ENCODE data around the gene TESMIN. TPM values are rescaled to one million over a fixed set of nuclear protein-coding genes. Genes with fewer than 3 reads are reported as not detected.
A peak's percentile ranks its signal among the peaks of the same experiment; 100 is the strongest.

Gene TESMIN
- total and polyA plus RNA-seq, 2 of the 4 experiments (the other 2 are of a cell fraction): 0.90 to 2.2 TPM

- Histone ChIP-seq H3K9me1 (ENCODE audit: insufficient read depth, low read length) (no peaks in the 10 kb centered on the region; the same call in 1 of the 2 replicates), H3K9ac (ENCODE audit: low read depth, low read length) (no peak overlapping the region), H2AFZ (replicated peaks; ENCODE audit: low read length, poor library complexity) (peak overlapping the region; percentile 15), H2BK15ac (ENCODE audit: low read depth, low read length) (no peak overlapping the region), H2BK120ac (ENCODE audit: low read depth, low read length) (no peak overlapping the region), H4K8ac (ENCODE audit: low read depth in 2 of 2, low read length in 2 of 2) (no peak overlapping the region), H3K4me2 (ENCODE audit: low read depth, low read length) (no peak overlapping the region), H3K9me3 (ENCODE audit: control insufficient read depth, insufficient read depth, low read length) (no peaks in the 10 kb centered on the region), H3K36me3 (ENCODE audit: control insufficient read depth, insufficient read depth, low read length) (no peaks in the 10 kb centered on the region), H2BK5ac (ENCODE audit: low read depth, low read length, poor library complexity, severe bottlenecking) (no peak overlapping the region), H3K27ac (ENCODE audit: insufficient read depth, low read length) (no peak overlapping the region), H3K4ac (ENCODE audit: low read depth, low read length) (no peak overlapping the region), H3K79me1 (ENCODE audit: low read depth in 1 of 2, low read length in 2 of 2) (no peaks in the 10 kb centered on the region), H2AK9ac (replicated peaks; ENCODE audit: low read depth, low read length, poor library complexity) (no peak overlapping the region), H2BK20ac (ENCODE audit: low read depth, low read length) (no peak overlapping the region), H3K4me3 (ENCODE audit: insufficient read depth, low read depth, low read length) (no peak overlapping the region), H3K14ac (replicated peaks; ENCODE audit: low read depth, low read length) (no peak overlapping the region), H3K4me1 (ENCODE audit: control insufficient read depth, insufficient read depth, low read length) (peaks cover 3% of the 10 kb centered on the region; the same call in 1 of the 2 replicates), H2AK5ac (ENCODE audit: low read depth, low read length) (no peak overlapping the region; the same call in 1 of the 2 replicates), H4K5ac (ENCODE audit: low read depth, low read length) (no peak overlapping the region), H3K23ac (ENCODE audit: low read depth, low read length) (no peak overlapping the region), H3K56ac (ENCODE audit: extremely low read depth, insufficient read depth, low read length) (no peak overlapping the region), H4K91ac (ENCODE audit: insufficient read depth, low read depth, low read length) (no peak overlapping the region), H4K20me1 (ENCODE audit: insufficient read depth, low read length) (peaks cover 5% of the 10 kb centered on the region; the same call in 1 of the 2 replicates), H3K18ac (ENCODE audit: low read depth, low read length) (no peak overlapping the region), H3K27me3 (ENCODE audit: control insufficient read depth, insufficient read depth, low read length) (peaks cover 31% of the 10 kb centered on the region)
- BruUV-seq (replicated peaks): no TSS peak
- TF ChIP-seq RFX5 (IDR thresholded peaks at IDR 0.05; ENCODE audit: low read depth, low read length) (no peak), POLR2A (IDR thresholded peaks at IDR 0.05; ENCODE audit: low read depth, low read length) (no peak), RCOR1 (IDR thresholded peaks at IDR 0.05; ENCODE audit: insufficient replicate concordance, low read length) (no peak), CEBPB (IDR thresholded peaks at IDR 0.05; ENCODE audit: low read depth, low read length) (no peak), SMC3 (IDR thresholded peaks at IDR 0.05; ENCODE audit: low read depth, low read length) (no peak), USF2 (IDR thresholded peaks at IDR 0.05; ENCODE audit: low read depth, low read length) (no peak), MXI1 (IDR thresholded peaks at IDR 0.05; ENCODE audit: borderline replicate concordance, low read depth, low read length) (no peak), CHD1 (IDR thresholded peaks at IDR 0.05; ENCODE audit: low read depth, low read length) (no peak), MAFK (IDR thresholded peaks at IDR 0.05; ENCODE audit: low read depth, low read length) (no peak)
- dilution Hi-C loops (cut with HindIII; ENCODE audit: low sequenced_read_pairs, unreplicated experiment) (no loop called here), in situ Hi-C loops (cut with MboI; ENCODE audit: low sequenced_read_pairs) (no loop called here), intact Hi-C loops (cut with micrococcal nuclease) (no loop called here)
- 88% methylated on average over 10 of the region's 17 CpGs; no CpG with 5 or more reads in 1 of the 2 experiments for WGBS, 2 experiments (ENCODE audit: extremely low coverage in 2 of 2, insufficient read length in 1 of 2)
- POLR2A ChIA-PET (ENCODE audit: unreplicated experiment): no interaction called here
- ATAC-seq (ENCODE audit: low read depth) (no peak), DNase-seq (no peak)
- CTCF ChIA-PET: no interaction called here
Observed at GRCh38 chr11:68680541-68681231, 70.6 kb downstream of the TESMIN start.

Measured in IMR-90 (cell line).